ENCODE measurements around the gene LDB2. TPM values are rescaled to one million over a fixed set of nuclear protein-coding genes. Genes with fewer than 3 reads are reported as not detected.

The LDB2 gene
- total RNA-seq, 1 experiment from 2014 or later: not detected

DNA sequence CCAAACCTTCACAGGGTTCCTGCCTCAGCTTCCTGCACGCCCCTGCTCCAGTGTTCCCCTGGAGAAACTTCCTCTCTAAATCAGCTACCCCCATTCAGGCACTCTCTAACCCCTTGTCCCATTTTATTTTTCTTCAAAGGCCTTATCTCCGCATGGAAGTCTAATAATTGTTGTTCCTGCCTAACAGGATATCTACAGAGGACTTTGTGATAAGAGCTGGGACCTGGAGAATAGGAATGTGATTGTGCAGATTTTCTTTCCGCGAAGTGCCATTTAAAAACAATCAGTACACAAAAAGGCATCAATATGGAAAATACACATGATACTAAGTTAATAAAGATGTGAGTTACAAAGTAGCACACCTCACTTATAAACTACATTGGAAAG, 32.6 kb downstream of the LDB2 start:
- Histone ChIP-seq H3K4me1 (replicated peaks; ENCODE audit: insufficient read depth) (no peaks in the 10 kb centered on the region), H3K4me3 (no peak overlapping the region), H3K27ac (no peak overlapping the region), H3K4me2 (no peak overlapping the region), H3K27me3 (ENCODE audit: insufficient read depth, low read depth) (no peaks in the 10 kb centered on the region; the same call in 1 of the 2 replicates), H3K79me2 (ENCODE audit: low read depth) (no peaks in the 10 kb centered on the region), H4K20me1 (ENCODE audit: insufficient read depth) (no peaks in the 10 kb centered on the region), H3K9me3 (ENCODE audit: insufficient read depth, low read depth) (no peaks in the 10 kb centered on the region), H3K36me3 (ENCODE audit: low read depth) (no peaks in the 10 kb centered on the region), H2AFZ (no peak overlapping the region), H3F3A (ENCODE audit: insufficient read depth, low read depth) (no peaks in the 10 kb centered on the region), H3K9me2 (ENCODE audit: insufficient read depth) (no peaks in the 10 kb centered on the region)
- TF ChIP-seq EZH2 (IDR thresholded peaks at IDR 0.05; ENCODE audit: low read depth): no peak
- TF ChIP-seq, protein P1, sequence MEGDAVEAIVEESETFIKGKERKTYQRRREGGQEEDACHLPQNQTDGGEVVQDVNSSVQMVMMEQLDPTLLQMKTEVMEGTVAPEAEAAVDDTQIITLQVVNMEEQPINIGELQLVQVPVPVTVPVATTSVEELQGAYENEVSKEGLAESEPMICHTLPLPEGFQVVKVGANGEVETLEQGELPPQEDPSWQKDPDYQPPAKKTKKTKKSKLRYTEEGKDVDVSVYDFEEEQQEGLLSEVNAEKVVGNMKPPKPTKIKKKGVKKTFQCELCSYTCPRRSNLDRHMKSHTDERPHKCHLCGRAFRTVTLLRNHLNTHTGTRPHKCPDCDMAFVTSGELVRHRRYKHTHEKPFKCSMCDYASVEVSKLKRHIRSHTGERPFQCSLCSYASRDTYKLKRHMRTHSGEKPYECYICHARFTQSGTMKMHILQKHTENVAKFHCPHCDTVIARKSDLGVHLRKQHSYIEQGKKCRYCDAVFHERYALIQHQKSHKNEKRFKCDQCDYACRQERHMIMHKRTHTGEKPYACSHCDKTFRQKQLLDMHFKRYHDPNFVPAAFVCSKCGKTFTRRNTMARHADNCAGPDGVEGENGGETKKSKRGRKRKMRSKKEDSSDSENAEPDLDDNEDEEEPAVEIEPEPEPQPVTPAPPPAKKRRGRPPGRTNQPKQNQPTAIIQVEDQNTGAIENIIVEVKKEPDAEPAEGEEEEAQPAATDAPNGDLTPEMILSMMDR (conservative IDR thresholded peaks at IDR 0.05): no peak
- DNase-seq: no peak
- no TSS peak for BruUV-seq (replicated peaks)
- intact Hi-C loops (cut with micrococcal nuclease; ENCODE audit: unreplicated experiment): no loop called here
- POLR2A ChIA-PET (ENCODE audit: unreplicated experiment): no interaction called here
- CTCF ChIA-PET: no interaction called here

DNA sequence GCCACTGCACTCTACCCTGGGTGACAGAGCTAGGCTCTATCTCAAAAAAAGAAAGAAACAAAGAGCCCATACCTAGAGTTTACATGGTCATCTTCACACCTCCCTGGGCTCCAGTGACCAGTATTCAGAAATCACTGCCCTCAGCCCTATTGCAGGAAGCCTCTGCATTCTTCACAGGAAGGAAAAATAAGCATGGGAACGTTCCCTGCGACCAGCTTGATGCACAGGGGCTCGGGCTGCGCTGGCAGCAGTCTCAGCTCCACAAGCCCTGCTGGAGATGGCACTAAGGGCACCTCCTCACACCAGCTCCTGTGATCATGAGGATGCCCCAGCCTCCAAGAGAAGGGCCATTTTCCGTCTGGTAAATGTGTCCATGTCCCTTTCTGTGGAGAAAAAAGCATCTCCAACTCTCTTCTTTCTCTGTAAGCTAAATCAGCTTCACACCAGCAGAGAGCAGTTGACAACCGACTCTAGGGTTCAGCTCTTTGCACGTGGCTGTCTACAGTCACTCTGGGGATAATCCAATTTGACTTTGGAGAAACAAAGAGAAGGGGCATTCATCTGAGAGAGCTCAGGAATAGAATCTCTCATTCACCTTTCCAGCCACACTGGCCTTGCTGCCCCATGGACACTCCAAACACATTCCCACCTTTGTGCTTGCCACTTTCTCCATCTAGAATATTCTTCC, 33.1 kb downstream of the LDB2 start:
- H3F3A ChIP-seq (ENCODE audit: insufficient read depth, low read depth): no peaks in the 10 kb centered on the region
- POLR2A ChIA-PET (ENCODE audit: unreplicated experiment): no interaction called here
- no peak overlapping the region for H3K27ac ChIP-seq
- no TSS peak for BruUV-seq (replicated peaks)
- CTCF ChIA-PET: no interaction called here
- no peaks in the 10 kb centered on the region for H3K9me3 ChIP-seq (ENCODE audit: insufficient read depth, low read depth)
- no peaks in the 10 kb centered on the region for H3K36me3 ChIP-seq (ENCODE audit: low read depth)
- no peaks in the 10 kb centered on the region for H3K4me1 ChIP-seq (replicated peaks; ENCODE audit: insufficient read depth)
- DNase-seq: no peak
- intact Hi-C loops (cut with micrococcal nuclease; ENCODE audit: unreplicated experiment): no loop called here
- H3K9me2 ChIP-seq (ENCODE audit: insufficient read depth): no peaks in the 10 kb centered on the region
- no peaks in the 10 kb centered on the region for H3K79me2 ChIP-seq (ENCODE audit: low read depth)
- no peak overlapping the region for H2AFZ ChIP-seq
- H3K4me2 ChIP-seq: no peak overlapping the region
- no peak overlapping the region for H3K4me3 ChIP-seq
- H3K27me3 ChIP-seq (ENCODE audit: insufficient read depth, low read depth): no peaks in the 10 kb centered on the region; the same call in 1 of the 2 replicates
- no peak for TF ChIP-seq EZH2 (IDR thresholded peaks at IDR 0.05; ENCODE audit: low read depth)
- TF ChIP-seq, protein P1 (conservative IDR thresholded peaks at IDR 0.05): no peak
- no peaks in the 10 kb centered on the region for H4K20me1 ChIP-seq (ENCODE audit: insufficient read depth)

DNA sequence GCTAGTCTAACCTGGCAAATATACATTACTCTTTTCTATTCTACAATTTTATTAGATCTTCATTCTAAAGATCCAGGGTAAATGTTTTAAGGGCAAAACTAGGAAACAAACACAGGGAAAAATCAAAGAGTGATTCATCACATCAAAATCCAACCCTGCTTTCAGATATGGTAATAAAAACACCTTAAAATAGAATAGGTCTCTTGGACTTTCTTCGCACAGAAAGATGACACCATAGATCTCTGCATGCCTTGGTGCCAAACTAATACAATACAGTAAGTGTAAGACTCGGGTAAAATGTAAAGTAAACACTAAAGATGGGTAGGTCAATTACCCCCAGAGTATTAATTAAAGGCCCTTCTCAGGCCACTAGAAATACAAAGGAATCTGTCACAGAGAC, 34.2 kb downstream of the LDB2 start:
- H3K9me2 ChIP-seq (ENCODE audit: insufficient read depth): no peaks in the 10 kb centered on the region
- TF ChIP-seq, protein P1 (conservative IDR thresholded peaks at IDR 0.05): no peak
- TF ChIP-seq EZH2 (IDR thresholded peaks at IDR 0.05; ENCODE audit: low read depth): no peak
- no peak overlapping the region for H3K4me3 ChIP-seq
- no TSS peak for BruUV-seq (replicated peaks)
- no peaks in the 10 kb centered on the region for H3K79me2 ChIP-seq (ENCODE audit: low read depth)
- intact Hi-C loops (cut with micrococcal nuclease; ENCODE audit: unreplicated experiment): no loop called here
- H3K4me2 ChIP-seq: no peak overlapping the region
- no peaks in the 10 kb centered on the region for H4K20me1 ChIP-seq (ENCODE audit: insufficient read depth)
- no peaks in the 10 kb centered on the region for H3K36me3 ChIP-seq (ENCODE audit: low read depth)
- H3K27ac ChIP-seq: no peak overlapping the region
- no peaks in the 10 kb centered on the region for H3K9me3 ChIP-seq (ENCODE audit: insufficient read depth, low read depth)
- DNase-seq: no peak
- no peaks in the 10 kb centered on the region; the same call in 1 of the 2 replicates for H3K27me3 ChIP-seq (ENCODE audit: insufficient read depth, low read depth)
- ChIA-PET POLR2A (ENCODE audit: unreplicated experiment) (no interaction called here), CTCF (no interaction called here)
- H2AFZ ChIP-seq: no peak overlapping the region
- no peaks in the 10 kb centered on the region for H3F3A ChIP-seq (ENCODE audit: insufficient read depth, low read depth)
- no peaks in the 10 kb centered on the region for H3K4me1 ChIP-seq (replicated peaks; ENCODE audit: insufficient read depth)
